CD4-positive, alpha-beta T cell treated with Interleukin-6 for 4 hours (primary cell): Measurements from ENCODE around the gene PMS2.
A peak's percentile ranks its signal among the peaks of the same experiment; 100 is the strongest.
"Not testable (repeated sequence)": the region's sequence is repeated elsewhere in the genome, so short reads cannot be mapped to it uniquely, and the experiment has no call there.

Source experiments
- DNase-seq: peaks from one replicate; pipeline ENCODE4 v3.0.0-alpha.2; 2020; ENCODE audit warnings: mixed read lengths

The PMS2 gene, protein sequence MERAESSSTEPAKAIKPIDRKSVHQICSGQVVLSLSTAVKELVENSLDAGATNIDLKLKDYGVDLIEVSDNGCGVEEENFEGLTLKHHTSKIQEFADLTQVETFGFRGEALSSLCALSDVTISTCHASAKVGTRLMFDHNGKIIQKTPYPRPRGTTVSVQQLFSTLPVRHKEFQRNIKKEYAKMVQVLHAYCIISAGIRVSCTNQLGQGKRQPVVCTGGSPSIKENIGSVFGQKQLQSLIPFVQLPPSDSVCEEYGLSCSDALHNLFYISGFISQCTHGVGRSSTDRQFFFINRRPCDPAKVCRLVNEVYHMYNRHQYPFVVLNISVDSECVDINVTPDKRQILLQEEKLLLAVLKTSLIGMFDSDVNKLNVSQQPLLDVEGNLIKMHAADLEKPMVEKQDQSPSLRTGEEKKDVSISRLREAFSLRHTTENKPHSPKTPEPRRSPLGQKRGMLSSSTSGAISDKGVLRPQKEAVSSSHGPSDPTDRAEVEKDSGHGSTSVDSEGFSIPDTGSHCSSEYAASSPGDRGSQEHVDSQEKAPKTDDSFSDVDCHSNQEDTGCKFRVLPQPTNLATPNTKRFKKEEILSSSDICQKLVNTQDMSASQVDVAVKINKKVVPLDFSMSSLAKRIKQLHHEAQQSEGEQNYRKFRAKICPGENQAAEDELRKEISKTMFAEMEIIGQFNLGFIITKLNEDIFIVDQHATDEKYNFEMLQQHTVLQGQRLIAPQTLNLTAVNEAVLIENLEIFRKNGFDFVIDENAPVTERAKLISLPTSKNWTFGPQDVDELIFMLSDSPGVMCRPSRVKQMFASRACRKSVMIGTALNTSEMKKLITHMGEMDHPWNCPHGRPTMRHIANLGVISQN

DNA sequence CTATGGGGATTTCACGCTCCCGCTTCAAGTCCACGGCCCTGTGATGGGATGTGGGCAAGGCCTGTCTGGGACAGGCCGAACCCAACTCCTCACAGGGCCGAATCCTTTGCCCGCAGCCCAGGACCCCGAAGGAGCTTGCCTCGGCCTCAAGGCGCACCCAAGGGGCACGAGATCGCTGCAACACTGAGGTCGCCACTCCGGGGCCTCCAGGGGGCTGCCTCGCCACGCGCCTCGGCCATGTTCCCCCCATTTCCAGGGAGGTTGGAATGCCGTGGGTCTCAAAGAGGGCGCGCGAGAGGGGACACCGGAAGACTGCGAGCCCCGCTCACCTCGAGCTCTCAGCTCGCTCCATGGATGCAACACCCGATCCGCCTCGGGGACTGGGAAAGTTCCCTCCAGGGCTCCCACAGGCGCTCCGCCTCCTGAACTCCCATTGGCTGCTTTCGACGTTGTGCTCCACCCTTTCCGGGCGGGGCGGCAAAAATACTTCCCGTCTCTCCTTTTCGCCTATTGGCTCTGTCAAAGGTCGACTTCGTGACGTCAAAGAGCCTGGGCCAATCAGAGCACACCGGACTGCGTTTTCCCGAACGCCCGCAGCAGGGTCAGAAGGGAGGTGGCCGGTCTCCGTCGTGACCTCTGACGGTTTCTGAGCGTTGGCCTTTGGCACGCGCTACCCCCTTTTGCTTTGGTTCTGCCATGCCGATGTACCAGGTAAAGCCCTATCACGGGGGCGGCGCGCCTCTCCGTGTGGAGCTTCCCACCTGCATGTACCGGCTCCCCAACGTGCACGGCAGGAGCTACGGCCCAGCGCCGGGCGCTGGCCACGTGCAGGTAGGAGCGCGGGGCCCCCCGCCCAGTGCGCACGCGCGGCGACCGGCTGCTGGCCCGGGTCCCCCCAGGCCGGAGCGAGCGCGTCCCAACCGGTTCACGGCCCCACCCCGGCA is at the start of gene PMS2, which contains the start of gene AIMP2:
Gene PMS2, minus strand, starts transcription at position 382 of the 944 bp plus-strand sequence. Its CDS starts 30 bp downstream, at position 352.
Gene AIMP2, plus strand, starts transcription at position 605 of the 944 bp plus-strand sequence. Its CDS starts 92 bp downstream, at position 697.
- peak; percentile 96 for DNase-seq

DNA sequence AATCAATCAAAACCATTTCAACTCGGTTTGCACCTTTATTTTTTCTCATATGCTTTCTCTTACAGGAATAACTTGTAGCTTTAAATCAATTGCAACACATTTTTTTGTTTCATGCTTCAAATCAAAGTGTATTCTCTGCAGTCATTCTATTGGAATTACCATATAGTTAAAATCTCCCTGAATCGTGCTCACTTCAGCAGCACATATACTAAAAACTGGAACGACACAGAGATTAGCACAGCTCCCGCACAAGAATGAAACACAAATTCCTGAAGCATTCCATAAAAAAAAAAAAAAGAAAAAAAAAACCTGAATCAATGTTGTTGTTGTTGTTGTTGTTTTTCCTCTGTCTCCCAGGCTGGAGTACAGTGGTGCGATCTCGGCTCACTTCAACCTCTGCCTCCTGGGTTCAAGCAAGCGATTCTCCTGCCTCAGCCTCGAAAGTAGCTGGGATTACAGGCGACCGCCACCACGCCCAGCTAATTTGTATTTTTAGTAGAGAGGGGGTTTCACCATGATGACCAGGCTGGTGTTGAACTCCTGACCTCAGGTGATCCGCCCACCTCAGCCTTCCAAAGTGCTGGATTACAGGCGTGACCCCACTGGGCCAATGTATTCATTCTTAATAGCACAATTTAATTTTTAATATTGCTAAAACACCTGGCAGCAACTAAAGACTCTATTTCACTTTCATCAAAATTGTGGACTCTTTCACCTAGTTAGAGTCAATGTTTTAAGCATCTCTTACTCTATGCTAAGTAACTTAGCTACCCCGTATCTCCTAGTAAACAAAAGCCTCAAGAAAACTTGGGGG is 48.7 kb upstream of the PMS2 start:
- no peak for DNase-seq

DNA sequence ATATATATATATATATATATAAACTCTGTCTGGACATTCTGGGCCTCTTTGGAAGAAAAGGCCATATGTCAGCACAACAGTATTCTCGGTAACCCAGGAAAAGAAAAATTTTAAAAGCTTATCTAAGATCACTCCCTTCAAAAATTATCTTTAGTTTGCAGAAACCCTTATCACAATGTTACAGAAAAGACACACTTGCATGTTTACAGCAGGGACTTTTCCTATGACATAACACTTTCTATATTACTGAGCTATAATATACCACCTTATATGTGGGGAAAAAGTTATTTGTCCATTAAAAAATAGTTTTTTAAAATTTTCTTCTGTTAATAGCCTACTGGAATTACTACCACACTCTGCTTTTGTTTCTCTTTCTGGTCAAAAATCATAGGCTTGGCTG is 47.8 kb upstream of the PMS2 start:
- DNase-seq = no peak

DNA sequence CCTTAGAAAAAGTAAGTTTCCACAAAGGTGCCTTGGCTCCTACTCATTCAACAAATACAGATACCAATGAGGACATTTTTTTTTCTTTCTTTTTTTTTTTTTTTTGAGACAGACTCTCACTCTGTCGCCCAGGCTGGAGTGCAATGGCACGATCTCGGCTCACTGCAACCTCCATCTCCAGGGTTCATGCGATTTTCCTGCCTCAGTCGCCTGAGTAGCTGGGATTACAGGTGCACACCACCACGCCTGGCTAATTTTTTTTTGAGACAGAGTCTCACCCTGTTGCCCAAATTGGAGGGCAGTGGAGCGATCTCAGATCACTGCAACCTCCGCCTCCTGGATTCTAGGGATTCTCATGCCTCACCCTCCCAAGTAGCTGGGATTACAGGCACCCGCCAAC is 42.3 kb upstream of the PMS2 start:
- not testable (repeated sequence) for DNase-seq

DNA sequence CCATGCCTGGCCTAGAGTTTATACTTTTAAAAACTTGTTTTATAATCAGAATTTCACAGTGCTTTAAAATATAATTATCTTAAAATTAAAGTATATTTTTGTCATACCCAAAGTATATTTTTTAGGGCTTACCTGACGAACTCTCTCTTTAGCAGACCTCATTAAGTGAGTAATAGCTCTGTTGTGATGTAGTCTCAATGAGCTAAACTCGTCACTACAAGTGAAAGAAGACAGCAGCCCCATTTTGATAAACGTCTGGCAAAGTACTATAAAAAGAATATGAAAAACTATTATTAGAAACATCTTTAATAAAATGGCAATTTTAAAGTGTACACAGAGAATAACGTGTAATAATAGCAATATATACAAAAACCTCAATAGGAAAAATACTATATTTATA is 40.9 kb upstream of the PMS2 start:
- DNase-seq = no peak

DNA sequence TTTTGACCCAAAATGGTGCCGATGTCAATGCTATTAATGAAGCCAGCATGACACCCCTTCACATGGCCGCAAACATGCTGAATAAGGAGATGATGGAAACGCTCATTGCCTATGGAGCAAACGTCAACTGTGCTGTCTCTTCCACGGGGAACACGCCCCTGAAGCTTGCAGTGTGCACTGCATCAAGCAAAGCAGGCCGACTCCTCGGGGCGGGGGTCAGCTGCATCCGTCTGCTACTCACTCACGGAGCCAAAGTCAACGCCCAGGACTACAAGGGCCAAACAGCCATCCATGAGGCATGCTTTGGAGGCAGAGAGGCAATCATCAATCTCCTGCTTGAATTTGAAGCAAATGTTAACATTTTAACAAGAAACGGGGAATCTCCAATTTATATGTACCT is 26.8 kb upstream of the PMS2 start:
- no peak for DNase-seq

DNA sequence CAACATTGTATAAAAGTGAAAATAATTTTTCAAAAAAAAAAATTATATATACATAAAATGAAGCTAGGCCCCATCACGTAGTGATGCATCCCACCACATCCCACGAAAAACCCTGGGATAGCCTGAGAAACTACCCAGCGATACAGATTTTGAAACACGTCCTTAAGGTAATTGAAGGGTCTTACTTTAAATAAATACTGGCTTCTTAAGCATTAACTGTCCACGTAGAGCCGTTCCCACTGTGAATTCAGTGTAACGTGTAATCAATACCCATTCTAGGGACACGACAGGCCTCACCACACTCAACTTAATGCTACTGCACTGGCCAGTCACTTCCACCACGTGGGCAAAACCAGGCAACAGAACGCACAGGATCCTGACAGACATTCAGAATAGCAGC is 26.3 kb upstream of the PMS2 start:
- no peak for DNase-seq

DNA sequence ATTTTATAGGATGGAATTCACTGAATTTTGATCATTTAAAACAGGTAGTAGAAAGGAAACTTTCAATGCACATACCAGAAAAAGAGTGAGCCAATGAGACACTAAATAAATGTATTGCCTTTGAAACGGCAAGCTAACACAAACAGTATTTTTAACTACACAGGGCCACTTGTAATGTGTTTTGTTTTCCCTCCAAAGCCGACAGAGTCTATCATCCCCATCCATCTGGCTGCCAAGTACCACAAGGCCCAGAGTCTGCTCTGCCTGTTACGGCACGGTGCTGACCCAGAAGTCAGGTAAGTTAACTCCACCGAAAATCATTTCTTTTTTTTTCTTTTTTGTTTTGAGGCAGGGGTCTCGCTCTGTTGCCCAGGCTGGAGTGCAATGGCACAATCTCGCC is 23.8 kb upstream of the PMS2 start:
- no peak for DNase-seq

DNA sequence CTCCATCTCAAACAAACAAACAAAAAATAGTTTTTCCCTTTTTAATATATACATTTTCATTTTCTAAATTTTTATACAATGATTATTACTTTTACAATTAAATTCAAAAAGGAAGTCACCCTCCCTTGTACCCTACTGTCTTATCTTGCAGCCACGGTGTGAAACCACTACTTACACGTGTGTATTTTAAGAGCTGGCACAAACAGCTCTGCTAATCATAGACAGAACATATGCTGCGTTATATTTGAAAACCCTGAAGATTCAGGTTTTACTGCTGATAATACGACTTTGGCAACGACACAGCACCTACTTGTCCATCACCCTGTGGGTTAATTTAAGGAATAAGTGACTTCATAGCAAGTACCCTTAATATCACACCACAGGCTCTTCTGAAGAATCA is 23.3 kb upstream of the PMS2 start:
- DNase-seq = no peak

DNA sequence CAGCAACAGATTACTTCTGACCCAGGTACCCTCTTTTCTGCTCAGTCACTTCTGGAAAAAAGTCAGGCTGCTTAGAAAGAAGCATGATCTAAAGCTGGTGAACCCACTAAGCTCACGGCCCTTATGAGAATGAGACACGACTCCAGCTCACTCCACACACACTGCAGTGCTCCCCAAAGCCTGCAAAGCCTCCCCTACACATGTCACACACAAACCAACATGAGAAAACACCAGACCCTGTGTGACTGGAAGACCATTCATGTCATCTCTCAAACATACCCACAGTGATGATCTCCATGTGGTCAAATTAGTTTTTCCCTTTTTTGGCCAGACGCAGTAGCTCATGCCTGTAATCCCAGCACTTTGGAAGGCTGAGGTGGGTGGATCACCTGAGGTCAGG is 22.7 kb upstream of the PMS2 start:
- DNase-seq = no peak

DNA sequence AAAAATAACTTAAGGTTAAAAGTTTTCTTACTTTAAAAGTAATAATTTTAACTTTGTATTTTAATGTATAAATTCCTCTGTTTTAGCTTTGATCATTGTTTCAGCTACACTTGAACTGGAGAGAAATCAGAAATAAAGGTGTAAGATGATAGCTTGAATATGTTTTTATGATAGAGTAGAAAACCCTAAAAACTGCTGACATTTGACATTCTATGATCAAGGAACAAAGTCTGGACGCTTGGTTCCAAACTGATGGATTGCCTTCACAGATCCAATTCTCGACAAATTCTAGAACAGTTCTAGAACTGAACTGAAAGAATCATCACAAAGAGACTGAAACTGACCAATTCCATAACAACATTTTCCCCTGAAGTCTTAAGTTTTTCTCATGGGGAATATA is 22.1 kb upstream of the PMS2 start, which contains the start of gene ANKRD61:
Gene ANKRD61, plus strand, starts transcription at position 389 of the 400 bp plus-strand sequence. Its CDS starts 0 bp downstream, at position 389.
- no peak for DNase-seq

DNA sequence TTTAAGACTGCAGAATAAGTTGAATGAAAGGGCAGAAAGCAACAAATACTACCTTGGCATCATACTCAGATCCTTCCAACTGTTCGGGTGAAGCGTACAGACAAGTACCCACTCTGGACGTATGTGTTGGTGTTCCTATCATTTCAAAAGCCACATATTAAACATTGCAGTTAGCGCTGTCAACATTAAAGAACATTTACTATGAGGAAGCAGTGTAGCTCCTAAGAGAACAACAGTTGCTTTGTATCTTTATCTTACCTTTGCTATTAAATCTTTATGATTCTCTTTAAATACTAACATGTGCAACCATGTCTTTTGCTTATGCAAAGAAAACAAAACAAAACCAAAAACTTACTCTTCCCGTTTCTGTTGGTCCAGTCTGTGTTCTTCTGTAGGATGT is 19.7 kb upstream of the PMS2 start:
- no peak for DNase-seq

DNA sequence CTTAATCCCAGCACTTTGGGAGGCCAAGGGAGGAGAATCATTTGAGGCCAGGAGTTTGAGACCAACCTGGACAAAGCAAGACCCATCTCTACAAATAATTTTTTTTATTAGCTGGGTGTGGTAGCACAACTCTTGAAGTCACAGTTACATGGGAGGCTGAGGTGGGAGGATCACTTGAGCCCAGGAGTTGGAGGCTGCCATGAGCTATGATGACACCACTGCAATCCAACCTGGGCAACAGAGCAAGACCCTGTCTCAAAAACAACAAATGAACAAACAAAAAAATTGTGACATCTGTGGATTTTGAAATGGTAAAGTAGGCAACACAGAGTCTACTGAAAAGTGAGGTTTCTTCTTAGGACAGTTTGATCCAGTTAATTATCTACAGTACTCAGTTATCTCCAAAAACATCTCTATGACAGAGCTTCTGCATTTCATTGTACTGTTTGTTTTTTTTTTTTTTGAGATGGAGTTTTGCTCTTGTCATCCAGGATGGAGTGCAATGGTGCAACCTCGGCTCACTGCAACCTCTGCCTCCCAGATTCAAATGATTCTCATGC is 19.0 kb upstream of the PMS2 start:
- DNase-seq = no peak

DNA sequence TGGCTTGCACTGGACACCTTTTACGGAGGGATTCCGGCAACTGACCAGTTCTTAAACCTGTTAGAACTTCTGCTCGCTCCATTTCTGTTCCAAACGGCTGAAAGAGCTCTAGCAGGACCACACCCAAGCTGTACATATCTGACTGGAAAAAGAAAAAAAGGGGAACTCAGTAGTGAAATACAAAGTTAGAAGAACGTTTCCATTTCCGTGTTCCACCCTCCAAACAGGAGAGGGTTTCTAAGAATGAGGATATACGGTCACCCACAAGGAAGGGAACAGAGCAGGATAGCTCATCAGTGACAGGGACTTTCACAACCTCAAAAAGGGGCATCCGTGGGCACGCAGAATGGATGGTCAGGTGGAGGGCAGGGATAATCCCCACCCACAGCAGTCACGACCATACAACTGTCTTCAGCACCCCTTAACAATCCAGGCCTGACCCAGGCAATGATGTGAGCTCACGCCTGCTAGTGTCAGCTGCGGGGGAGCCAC is 18.0 kb upstream of the PMS2 start:
- no peak for DNase-seq

DNA sequence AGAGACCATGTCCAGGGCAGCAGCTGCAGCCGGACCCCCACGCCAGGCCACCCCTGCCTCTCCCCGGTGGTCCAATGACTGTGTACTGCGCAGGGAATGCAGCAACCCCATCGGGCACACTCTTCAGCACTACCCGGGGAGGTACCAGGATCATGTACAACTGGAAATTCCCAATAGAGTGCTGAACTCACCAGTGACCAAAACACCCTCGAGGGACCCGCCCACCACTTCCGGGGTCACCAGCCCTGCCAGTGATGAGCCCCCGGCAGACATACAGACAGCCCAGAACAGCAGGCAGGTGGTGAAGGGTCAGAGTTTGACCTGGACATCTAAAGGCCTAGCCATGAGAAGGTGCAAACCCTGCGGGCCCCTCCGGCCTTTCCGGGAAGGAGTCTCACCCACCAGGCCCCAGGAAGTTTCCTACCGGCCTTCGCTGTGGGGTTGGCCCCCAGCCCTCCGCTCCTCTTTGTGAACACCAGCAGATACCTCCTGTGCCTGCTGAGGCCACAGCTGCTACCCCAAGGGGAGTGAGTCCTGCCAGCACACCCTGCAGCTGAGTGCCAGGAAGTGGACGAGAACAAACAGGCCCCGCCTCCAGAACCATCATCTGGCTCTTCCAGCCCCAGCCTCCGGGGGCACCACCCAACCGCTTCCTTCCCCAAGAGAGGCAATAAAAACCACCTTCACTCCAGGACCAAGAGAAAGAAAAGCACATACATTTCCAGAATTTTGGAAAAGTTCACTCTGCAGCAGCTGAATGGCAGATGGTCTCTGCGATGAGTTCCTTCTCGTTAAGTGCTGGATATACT is 17.4 kb upstream of the PMS2 start:
- DNase-seq = peak; percentile 84

DNA sequence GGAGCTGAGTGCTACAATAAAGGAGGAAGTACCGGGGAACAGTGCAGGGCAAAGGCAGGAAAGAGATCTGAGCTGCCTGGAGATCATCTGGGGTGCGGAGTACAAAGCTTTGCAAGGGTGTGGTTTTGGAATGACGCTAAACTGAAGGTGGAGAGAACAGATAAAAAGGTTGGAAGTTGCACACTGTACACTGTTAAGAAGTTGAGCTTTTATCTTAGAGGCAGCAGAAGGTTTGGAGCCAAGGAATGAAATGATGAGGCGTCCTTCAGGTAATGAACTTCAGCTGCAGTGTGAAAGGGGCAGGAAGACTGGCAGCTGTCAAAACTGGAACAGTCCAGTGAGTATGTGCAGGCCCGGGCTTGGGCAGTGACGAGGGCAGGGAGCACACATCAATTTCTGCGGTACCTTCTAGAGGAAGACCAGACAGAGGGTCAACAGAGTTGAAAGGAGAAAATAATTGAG is 15.2 kb upstream of the PMS2 start:
- no peak for DNase-seq

DNA sequence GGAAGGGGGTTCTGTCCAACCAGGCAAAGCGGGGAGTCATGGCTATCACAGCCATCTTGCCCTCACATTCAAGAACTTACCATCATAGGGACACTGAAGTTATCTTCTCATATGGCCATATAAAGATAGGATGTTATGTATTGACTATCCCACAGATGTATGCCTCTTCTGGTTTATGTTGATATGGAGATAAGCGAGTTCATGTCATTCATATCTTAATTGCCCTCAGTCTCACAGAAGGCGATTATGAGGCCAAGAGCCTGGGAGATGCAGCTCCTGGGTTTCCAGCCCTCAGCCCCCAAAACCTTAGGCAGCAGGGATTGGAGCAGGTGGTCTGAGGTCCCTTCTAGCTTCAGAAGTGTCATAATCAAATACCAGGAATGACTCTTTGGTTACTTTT is 13.9 kb upstream of the PMS2 start:
- no peak for DNase-seq

DNA sequence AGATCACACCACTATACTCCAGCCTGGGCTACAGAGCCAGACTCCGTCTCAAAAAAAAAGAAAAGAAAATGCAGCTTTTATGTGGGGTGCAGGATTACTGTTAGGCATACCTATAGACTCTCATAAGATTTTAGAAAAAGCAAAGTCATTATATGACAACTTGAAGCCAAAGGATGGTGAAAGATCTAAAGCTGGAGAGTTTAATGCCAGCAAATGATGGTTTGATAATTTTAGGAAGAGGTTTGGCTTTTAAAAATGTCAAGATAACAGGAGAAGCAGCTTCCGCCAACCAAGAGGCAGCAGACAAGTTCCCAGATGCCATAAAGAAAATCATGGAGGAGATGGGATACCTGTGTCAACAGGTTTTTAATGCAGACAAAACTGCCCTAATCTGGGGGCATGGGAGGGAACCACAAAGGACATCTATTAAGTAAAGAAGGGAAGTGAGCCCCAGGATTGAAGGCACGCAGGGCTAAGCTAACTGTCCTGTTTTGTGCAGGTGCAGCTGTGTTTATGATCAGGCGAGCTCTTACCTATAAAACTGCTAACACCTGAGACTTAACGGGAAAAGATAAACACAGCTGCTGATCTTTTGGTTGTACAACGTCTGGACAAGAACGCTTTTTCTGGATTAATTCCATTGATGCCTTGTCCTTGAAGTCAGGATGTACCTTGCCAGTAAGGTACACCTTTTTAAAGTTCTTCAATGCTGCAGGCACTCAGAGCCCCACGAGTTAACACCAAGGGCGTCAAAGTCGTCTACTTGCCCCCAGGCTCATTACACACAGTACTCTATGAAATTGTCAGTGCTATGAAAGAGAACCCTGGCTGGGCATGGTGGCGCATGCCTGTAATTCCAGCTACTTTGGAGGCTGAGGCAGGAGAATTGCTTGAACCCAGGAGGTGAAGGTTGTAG is 11.8 kb upstream of the PMS2 start:
- DNase-seq = no peak

DNA sequence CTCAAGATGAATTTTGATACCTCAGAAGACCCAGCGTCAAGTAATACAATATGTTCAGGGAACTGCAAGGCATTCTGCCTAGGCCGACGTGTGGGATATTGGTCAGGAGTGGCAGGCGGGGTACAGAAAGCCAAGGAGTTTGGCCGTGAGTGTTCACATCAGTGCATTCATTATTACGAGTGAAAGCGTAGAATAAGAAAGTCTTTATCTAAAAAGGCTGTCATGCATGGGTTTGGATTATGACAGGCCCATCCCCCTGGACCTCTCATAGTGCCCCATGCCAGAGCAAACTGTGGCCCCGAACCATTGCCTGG is 7.8 kb upstream of the PMS2 start:
- no peak for DNase-seq
